Measurements from ENCODE around the gene MAPK10. TPM values are rescaled to one million over a fixed set of nuclear protein-coding genes. Genes with fewer than 3 reads are reported as not detected.

MAPK10 gene
- total RNA-seq, 4 donors from 2014 or later, result 4.1 to 50.0 (median 9.4) TPM

DNA sequence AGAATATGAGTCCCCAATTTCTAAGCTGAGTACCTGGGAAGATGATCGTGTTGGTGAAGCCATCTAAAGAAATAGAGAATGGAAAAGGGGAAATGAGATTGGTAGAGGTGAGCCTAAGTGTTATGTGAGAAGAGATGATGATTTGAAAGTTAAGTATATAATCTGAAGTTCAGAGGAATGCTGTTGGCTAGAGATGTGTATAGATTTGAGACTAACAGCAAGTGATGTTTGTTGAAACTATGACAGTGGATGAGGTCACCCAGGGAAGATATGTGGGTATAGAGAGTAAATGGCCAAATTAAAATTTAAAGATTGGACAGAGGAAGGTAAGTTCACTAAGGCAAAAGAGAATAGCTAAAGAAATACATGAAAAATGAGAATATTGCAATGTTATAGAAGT, 324.2 kb downstream of the MAPK10 start:
- intact Hi-C loops (cut with DNase I; ENCODE audit: low total_unique reads), result no loop called here
- no peak for DNase-seq
- 73 to 86% methylated on average over 1 of the region's 1 CpG for WGBS, 2 donors (ENCODE audit: low coverage in 1 of 2)

GRCh38 chr4:86034616-86035015, 325.2 kb downstream of the MAPK10 start:
- Histone ChIP-seq H3K4me1 (peaks cover 0 to 15% (median 2%) of the 10 kb centered on the region in 4 donors), H3K36me3 (no peaks in the 10 kb centered on the region), H3K4me3 (no peak overlapping the region), H3K27ac (no peak overlapping the region), H3K27me3 (no peaks in the 10 kb centered on the region), H3K9me3 (no peaks in the 10 kb centered on the region)
- DNase-seq, result no peak
- intact Hi-C loops (cut with DNase I; ENCODE audit: low total_unique reads) (no loop called here), in situ Hi-C loops (cut with MboI; ENCODE audit: low pct_ligation_motif_present in 1 of 4, low pct_unique_long_range_greater_than_20kb in 1 of 4, low sequenced_read_pairs in 3 of 4) (no loop called here)
- 87 to 100% methylated on average over 2 of the region's 2 CpGs for WGBS, 2 donors (ENCODE audit: low coverage in 1 of 2)
- TF ChIP-seq EP300 (IDR thresholded peaks at IDR 0.05; ENCODE audit: low read depth) (no peak), POLR2A (IDR thresholded peaks at IDR 0.05) (no peak), CTCF (IDR thresholded peaks at IDR 0.05) (no peak), POLR2AphosphoS5 (IDR thresholded peaks at IDR 0.05) (no peak)

More for the DNA sequence above, 324.2 kb downstream of the MAPK10 start:
- H3K27ac ChIP-seq, result no peak overlapping the region
- H3K9me3 ChIP-seq, result no peaks in the 10 kb centered on the region
- in situ Hi-C loops (cut with MboI; ENCODE audit: low pct_ligation_motif_present in 1 of 4, low pct_unique_long_range_greater_than_20kb in 1 of 4, low sequenced_read_pairs in 3 of 4), result no loop called here
- no peaks in the 10 kb centered on the region for H3K36me3 ChIP-seq
- H3K4me3 ChIP-seq, result no peak overlapping the region
- TF ChIP-seq CTCF (IDR thresholded peaks at IDR 0.05), result no peak
- TF ChIP-seq POLR2AphosphoS5 (IDR thresholded peaks at IDR 0.05), result no peak
- no peak for TF ChIP-seq POLR2A (IDR thresholded peaks at IDR 0.05)
- TF ChIP-seq EP300 (IDR thresholded peaks at IDR 0.05; ENCODE audit: low read depth), result no peak
- H3K4me1 ChIP-seq, result peaks cover 0 to 15% (median 2%) of the 10 kb centered on the region in 4 donors
- H3K27me3 ChIP-seq, result no peaks in the 10 kb centered on the region

DNA sequence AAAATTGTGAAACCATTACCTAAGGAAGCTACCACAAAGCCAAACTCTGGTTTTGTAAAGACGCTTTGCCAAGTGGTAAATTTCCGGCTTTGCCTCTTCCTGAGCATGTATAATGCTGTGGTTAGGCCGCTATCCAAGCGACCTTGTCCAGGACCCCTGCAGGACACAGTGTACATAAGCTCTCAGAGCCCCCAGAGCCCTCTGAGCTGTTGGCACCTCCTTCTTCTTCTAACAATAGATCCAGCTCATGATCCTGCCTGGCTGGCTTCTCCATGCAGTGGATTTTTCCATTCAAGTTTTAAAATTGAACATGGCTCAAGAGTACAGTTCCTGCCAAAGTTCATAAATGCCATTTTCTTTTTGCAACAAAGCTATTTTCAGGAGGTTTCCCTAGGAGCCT, 326.7 kb downstream of the MAPK10 start:
- no peaks in the 10 kb centered on the region for H3K27me3 ChIP-seq
- peaks cover 0 to 15% (median 2%) of the 10 kb centered on the region in 4 donors for H3K4me1 ChIP-seq
- H3K27ac ChIP-seq, result peak overlapping the region; percentile 47 to 67 (median 54)
- H3K4me3 ChIP-seq, result no peak overlapping the region
- in situ Hi-C loops (cut with MboI; ENCODE audit: low pct_ligation_motif_present in 1 of 4, low pct_unique_long_range_greater_than_20kb in 1 of 4, low sequenced_read_pairs in 3 of 4) (no loop called here), intact Hi-C loops (cut with DNase I; ENCODE audit: low total_unique reads) (no loop called here)
- peak; percentile 9 for DNase-seq
- no peaks in the 10 kb centered on the region for H3K36me3 ChIP-seq
- TF ChIP-seq CTCF (IDR thresholded peaks at IDR 0.05) (no peak), POLR2A (IDR thresholded peaks at IDR 0.05) (no peak), EP300 (IDR thresholded peaks at IDR 0.05; ENCODE audit: low read depth) (no peak), POLR2AphosphoS5 (IDR thresholded peaks at IDR 0.05) (no peak)
- H3K9me3 ChIP-seq, result no peaks in the 10 kb centered on the region
- 68% methylated on average over 4 of the region's 4 CpGs; no CpG with 5 or more reads in 1 of the 2 donors for WGBS, 2 donors (ENCODE audit: low coverage in 1 of 2)

- Histone ChIP-seq H3K27ac (peak overlapping the region; percentile 47 to 67 (median 54)), H3K27me3 (no peaks in the 10 kb centered on the region), H3K4me3 (no peak overlapping the region), H3K4me1 (peaks cover 0 to 15% (median 2%) of the 10 kb centered on the region in 4 donors), H3K9me3 (no peaks in the 10 kb centered on the region), H3K36me3 (no peaks in the 10 kb centered on the region)
- in situ Hi-C loops (cut with MboI; ENCODE audit: low pct_ligation_motif_present in 1 of 4, low pct_unique_long_range_greater_than_20kb in 1 of 4, low sequenced_read_pairs in 3 of 4), result no loop called here
- no peak for DNase-seq
- TF ChIP-seq EP300 (IDR thresholded peaks at IDR 0.05; ENCODE audit: low read depth) (no peak), CTCF (IDR thresholded peaks at IDR 0.05) (no peak)
- intact Hi-C loops (cut with DNase I; ENCODE audit: low total_unique reads), result no loop called here
- 45 to 60% methylated on average over 1 to 4 of the region's 4 CpGs for WGBS, 2 donors (ENCODE audit: low coverage in 1 of 2)
Measured at GRCh38 chr4:86032476-86033022, 327.3 kb downstream of the MAPK10 start.
